K562 (cell line): ENCODE results near the gene MXI1.

Experiments
- DDX20 ChIP-seq: fragments of 450-650 bp; IDR thresholded peaks from 2 replicates; pipeline ENCODE4 v1.6.1; 2016; ENCODE audit warnings: missing genetic modification characterization, low read depth, mild to moderate bottlenecking, missing compliant biosample characterization, moderate library complexity
- DPF2 ChIP-seq: fragments of 450-650 bp; IDR thresholded peaks from 2 replicates; pipeline ENCODE4 v1.6.1; 2016
- KLF6 ChIP-seq: fragments of 250-450 bp; sonication (Bioruptor Pico); IDR thresholded peaks from 2 replicates; pipeline ENCODE4 v1.4.0; 2020; ENCODE audit warnings: mild to moderate bottlenecking, moderate library complexity, borderline replicate concordance
- MXI1 ChIP-seq: IDR thresholded peaks from 2 replicates; pipeline ENCODE4 v1.6.1; 2011; ENCODE audit warnings: low read depth, mild to moderate bottlenecking, improper control_type of control experiment, low read length
- PHTF2 ChIP-seq: fragments of 250-450 bp; sonication (Bioruptor Pico); IDR thresholded peaks from 2 replicates; pipeline ENCODE4 v1.5.0; 2021; ENCODE audit warnings: mild to moderate bottlenecking
- POLR2A ChIP-seq: fragments of 450-650 bp; conservative IDR thresholded peaks from 2 replicates; pipeline ENCODE4 v1.6.1; 2016
- RAD21 ChIP-seq, 2 experiments: fragments of 250-450 bp in 1 of 2; fragments of 450-650 bp in 1 of 2; sonication (Bioruptor Pico) in 1 of 2; formaldehyde crosslinking in 1 of 2; IDR thresholded peaks in 1 of 2; conservative IDR thresholded peaks in 1 of 2; 2 replicates each; pipeline versions ENCODE4 v1.4.0 to v1.8.0; 2020 to 2022; ENCODE audit warnings: mild to moderate bottlenecking in 2 of 2, moderate library complexity in 1 of 2
- RB1 ChIP-seq: fragments of 450-650 bp; IDR thresholded peaks from 2 replicates; pipeline ENCODE4 v1.6.1; 2017; ENCODE audit warnings: low read depth, mild to moderate bottlenecking
- RFX1 ChIP-seq: fragments of 450-650 bp; IDR thresholded peaks from 2 replicates; pipeline ENCODE4 v1.6.1; 2016; ENCODE audit warnings: mild to moderate bottlenecking, moderate library complexity
- ZNF133 ChIP-seq: fragments of 250-450 bp; sonication (Bioruptor Pico); IDR thresholded peaks from 2 replicates; pipeline ENCODE4 v1.4.0; 2020; ENCODE audit warnings: mild to moderate bottlenecking
- ZNF274 ChIP-seq: IDR thresholded peaks from 2 replicates; pipeline ENCODE4 v1.6.1; 2011; ENCODE audit warnings: low read depth, mild to moderate bottlenecking, low read length, moderate library complexity, borderline replicate concordance
- ZNF41 ChIP-seq: fragments of 250-450 bp; sonication (Bioruptor Pico); conservative IDR thresholded peaks from 2 replicates; pipeline ENCODE4 v1.4.0; 2020; ENCODE audit warnings: mild to moderate bottlenecking
- TF ChIP-seq, protein P1 (sequence below), 3 experiments: IDR thresholded peaks in 2 of 3; conservative IDR thresholded peaks in 1 of 3; 2 replicates each; pipeline ENCODE4 v1.5.1; 2011 to 2012; ENCODE audit warnings: low read length in 3 of 3, mild to moderate bottlenecking in 3 of 3, control low read depth in 2 of 3, improper control_type of control experiment in 1 of 3, inconsistent platforms in 1 of 3, low read depth in 1 of 3, mixed read lengths in 1 of 3, moderate library complexity in 1 of 3; ENCODE audit not compliant: insufficient read depth in 2 of 3

DNA sequence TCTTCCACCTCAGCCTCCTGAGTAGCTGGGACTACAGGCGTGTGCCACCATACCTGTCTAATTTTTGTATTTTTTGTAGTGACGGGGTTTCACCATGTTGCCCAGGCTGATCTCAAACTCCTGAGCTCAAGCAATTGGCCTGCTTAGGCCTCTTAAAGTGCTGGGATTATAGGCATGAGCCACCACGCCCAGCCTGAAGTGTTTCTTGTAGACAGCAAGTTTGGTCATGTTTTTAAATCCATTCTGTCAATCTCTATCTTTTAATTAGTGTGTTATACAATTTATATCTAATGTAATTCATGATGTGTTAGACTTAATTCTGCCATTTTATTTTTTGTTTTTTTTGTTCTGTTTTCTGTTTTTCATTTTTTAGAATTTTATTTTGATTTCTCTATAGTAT lies 17.2 kb upstream of the MXI1 start:
- TF ChIP-seq DPF2 (no peak), DDX20 (tag) (no peak), MXI1 (no peak), RAD21 (CRISPR knock-in tag; conservative IDR thresholded peaks at IDR 0.05 in 1 of 2, IDR thresholded peaks at IDR 0.05 in 1 of 2) (no peak), POLR2A (no peak), ZNF133 (no peak), ZNF274 (no peak), KLF6 (CRISPR knock-in tag) (no peak), ZNF41 (no peak), RFX1 (no peak), RB1 (no peak), PHTF2 (CRISPR knock-in tag) (no peak)
- TF ChIP-seq, protein P1, sequence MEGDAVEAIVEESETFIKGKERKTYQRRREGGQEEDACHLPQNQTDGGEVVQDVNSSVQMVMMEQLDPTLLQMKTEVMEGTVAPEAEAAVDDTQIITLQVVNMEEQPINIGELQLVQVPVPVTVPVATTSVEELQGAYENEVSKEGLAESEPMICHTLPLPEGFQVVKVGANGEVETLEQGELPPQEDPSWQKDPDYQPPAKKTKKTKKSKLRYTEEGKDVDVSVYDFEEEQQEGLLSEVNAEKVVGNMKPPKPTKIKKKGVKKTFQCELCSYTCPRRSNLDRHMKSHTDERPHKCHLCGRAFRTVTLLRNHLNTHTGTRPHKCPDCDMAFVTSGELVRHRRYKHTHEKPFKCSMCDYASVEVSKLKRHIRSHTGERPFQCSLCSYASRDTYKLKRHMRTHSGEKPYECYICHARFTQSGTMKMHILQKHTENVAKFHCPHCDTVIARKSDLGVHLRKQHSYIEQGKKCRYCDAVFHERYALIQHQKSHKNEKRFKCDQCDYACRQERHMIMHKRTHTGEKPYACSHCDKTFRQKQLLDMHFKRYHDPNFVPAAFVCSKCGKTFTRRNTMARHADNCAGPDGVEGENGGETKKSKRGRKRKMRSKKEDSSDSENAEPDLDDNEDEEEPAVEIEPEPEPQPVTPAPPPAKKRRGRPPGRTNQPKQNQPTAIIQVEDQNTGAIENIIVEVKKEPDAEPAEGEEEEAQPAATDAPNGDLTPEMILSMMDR (IDR thresholded peaks at IDR 0.05 in 2 of 3, conservative IDR thresholded peaks at IDR 0.05 in 1 of 3; ENCODE audit: insufficient read depth in 2 of 3, low read depth in 1 of 3, low read length in 3 of 3): no peak
